Measurements from ENCODE around the gene APOBR.

GRCh38 chr16:28503470-28504259 is 9.2 kb downstream of the APOBR start:
- TF ChIP-seq SMAD9 (CRISPR knock-in tag; IDR thresholded peaks at IDR 0.05) (no peak), CTCF (CRISPR knock-in tag; IDR thresholded peaks at IDR 0.05) (peak; percentile 39), PHF21A (CRISPR knock-in tag; IDR thresholded peaks at IDR 0.05) (no peak), TAF1 (CRISPR knock-in tag; IDR thresholded peaks at IDR 0.05) (no peak), POLR2AphosphoS5 (IDR thresholded peaks at IDR 0.05; ENCODE audit: low read depth, low read length) (no peak), PREB (CRISPR knock-in tag; IDR thresholded peaks at IDR 0.05) (no peak), ZFX (CRISPR knock-in tag; IDR thresholded peaks at IDR 0.05; ENCODE audit: low read depth) (no peak), ZNF776 (CRISPR knock-in tag; IDR thresholded peaks at IDR 0.05) (0 out of 2 replicates have a peak, but pooled peaks have one; percentile 57), TCF12 (IDR thresholded peaks at IDR 0.05) (no peak), TCF12 (CRISPR knock-in tag; IDR thresholded peaks at IDR 0.05) (0 out of 2 replicates have a peak, but pooled peaks have one; percentile 37), HDAC6 (IDR thresholded peaks at IDR 0.05; ENCODE audit: low read depth, low read length) (no peak), SP4 (CRISPR knock-in tag; IDR thresholded peaks at IDR 0.05) (no peak), ZNF224 (CRISPR knock-in tag; IDR thresholded peaks at IDR 0.05) (no peak)
- TF ChIP-seq, protein P1, sequence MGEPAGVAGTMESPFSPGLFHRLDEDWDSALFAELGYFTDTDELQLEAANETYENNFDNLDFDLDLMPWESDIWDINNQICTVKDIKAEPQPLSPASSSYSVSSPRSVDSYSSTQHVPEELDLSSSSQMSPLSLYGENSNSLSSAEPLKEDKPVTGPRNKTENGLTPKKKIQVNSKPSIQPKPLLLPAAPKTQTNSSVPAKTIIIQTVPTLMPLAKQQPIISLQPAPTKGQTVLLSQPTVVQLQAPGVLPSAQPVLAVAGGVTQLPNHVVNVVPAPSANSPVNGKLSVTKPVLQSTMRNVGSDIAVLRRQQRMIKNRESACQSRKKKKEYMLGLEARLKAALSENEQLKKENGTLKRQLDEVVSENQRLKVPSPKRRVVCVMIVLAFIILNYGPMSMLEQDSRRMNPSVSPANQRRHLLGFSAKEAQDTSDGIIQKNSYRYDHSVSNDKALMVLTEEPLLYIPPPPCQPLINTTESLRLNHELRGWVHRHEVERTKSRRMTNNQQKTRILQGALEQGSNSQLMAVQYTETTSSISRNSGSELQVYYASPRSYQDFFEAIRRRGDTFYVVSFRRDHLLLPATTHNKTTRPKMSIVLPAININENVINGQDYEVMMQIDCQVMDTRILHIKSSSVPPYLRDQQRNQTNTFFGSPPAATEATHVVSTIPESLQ (CRISPR knock-in tag; conservative IDR thresholded peaks at IDR 0.05) = no peak

Data from HepG2 (cell line).